Neural crest cell (in vitro differentiated cells): Measurements from ENCODE around the gene FAM186B. TPM values are rescaled to one million over a fixed set of nuclear protein-coding genes. Genes with fewer than 3 reads are reported as not detected.
"Not testable (repeated sequence)": the region's sequence is repeated elsewhere in the genome, so short reads cannot be mapped to it uniquely, and the experiment has no call there.

Source experiments
- DNase-seq: peaks from one replicate; pipeline ENCODE4 v3.0.0; 2021; ENCODE audit warnings: low read depth, mixed read lengths, low spot score
- H3K27ac Mint-ChIP-seq: one replicate; pipeline ENCODE4 v1.8.0; 2021; ENCODE audit warnings: mild to moderate bottlenecking, mixed read lengths; ENCODE audit not compliant: unreplicated experiment
- H3K27me3 Mint-ChIP-seq: 2 replicates; pipeline ENCODE4 v1.8.0; 2021; ENCODE audit warnings: low read depth, mild to moderate bottlenecking, mixed read lengths
- H3K36me3 Mint-ChIP-seq: 2 replicates; pipeline ENCODE4 v1.8.0; 2021; ENCODE audit warnings: low read depth, mild to moderate bottlenecking, mixed read lengths
- H3K4me1 Mint-ChIP-seq: 2 replicates; pipeline ENCODE4 v1.8.0; 2021; ENCODE audit warnings: mixed read lengths
- H3K4me3 Mint-ChIP-seq: one replicate; pipeline ENCODE4 v1.8.0; 2021; ENCODE audit warnings: mild to moderate bottlenecking, mixed read lengths
- H3K9me3 Mint-ChIP-seq: 2 replicates; pipeline ENCODE4 v1.8.0; 2021; ENCODE audit warnings: mixed read lengths
- CTCF ChIP-seq: fragments of 200-600 bp; sonication (generic); conservative IDR thresholded peaks from 2 replicates; pipeline ENCODE4 v1.5.0; 2021; ENCODE audit warnings: antibody characterized with exemption, mild to moderate bottlenecking
- total RNA-seq: library from RNA; stranded (reverse); gene quantifications from 2 replicates; pipeline ENCODE4 v1.2.1, GENCODE V29; 2021

Gene FAM186B
- total RNA-seq, 1 donor from 2014 or later: 0.28 TPM

GRCh38 chr12:49612210-49612609, 6.8 kb upstream of the FAM186B start:
- TF ChIP-seq CTCF: no peak
- peaks cover 13% of the 10 kb centered on the region for H3K9me3 Mint-ChIP-seq
- no peak for DNase-seq
- peaks cover 16% of the 10 kb centered on the region for H3K4me1 Mint-ChIP-seq
- H3K27me3 Mint-ChIP-seq: peaks cover 9% of the 10 kb centered on the region
- no peak overlapping the region for H3K4me3 Mint-ChIP-seq
- H3K36me3 Mint-ChIP-seq: peaks cover 11% of the 10 kb centered on the region
- H3K27ac Mint-ChIP-seq: no peak overlapping the region

GRCh38 chr12:49610785-49611184, 5.3 kb upstream of the FAM186B start:
- Mint-ChIP-seq H3K9me3 (peaks cover 13% of the 10 kb centered on the region), H3K4me1 (peaks cover 16% of the 10 kb centered on the region), H3K36me3 (peaks cover 11% of the 10 kb centered on the region)
- H3K27me3 Mint-ChIP-seq, DNase-seq, H3K27ac Mint-ChIP-seq, H3K4me3 Mint-ChIP-seq: not testable (repeated sequence)

GRCh38 chr12:49609875-49610154, 4.4 kb upstream of the FAM186B start:
- peaks cover 16% of the 10 kb centered on the region for H3K4me1 Mint-ChIP-seq
- no peak for TF ChIP-seq CTCF
- H3K9me3 Mint-ChIP-seq: peaks cover 13% of the 10 kb centered on the region
- peaks cover 2% of the 10 kb centered on the region for H3K27me3 Mint-ChIP-seq
- no peak overlapping the region for H3K4me3 Mint-ChIP-seq
- no peak overlapping the region for H3K27ac Mint-ChIP-seq
- no peak for DNase-seq
- peaks cover 11% of the 10 kb centered on the region for H3K36me3 Mint-ChIP-seq

GRCh38 chr12:49609059-49609874, 3.8 kb upstream of the FAM186B start:
- no peak for TF ChIP-seq CTCF
- H3K36me3 Mint-ChIP-seq: peaks cover 11% of the 10 kb centered on the region
- peaks cover 2% of the 10 kb centered on the region for H3K27me3 Mint-ChIP-seq
- no peak overlapping the region for H3K27ac Mint-ChIP-seq
- peaks cover 16% of the 10 kb centered on the region for H3K4me1 Mint-ChIP-seq
- H3K9me3 Mint-ChIP-seq: peaks cover 13% of the 10 kb centered on the region
- no peak overlapping the region for H3K4me3 Mint-ChIP-seq
- DNase-seq: no peak

- H3K4me1 Mint-ChIP-seq: peaks cover 5% of the 10 kb centered on the region
- H3K27ac Mint-ChIP-seq: no peak overlapping the region
- DNase-seq: no peak
- no peaks in the 10 kb centered on the region for H3K27me3 Mint-ChIP-seq
- H3K9me3 Mint-ChIP-seq: peaks cover 1% of the 10 kb centered on the region
- no peak overlapping the region for H3K4me3 Mint-ChIP-seq
- peaks cover 8% of the 10 kb centered on the region for H3K36me3 Mint-ChIP-seq
- no peak for TF ChIP-seq CTCF
These were observed 583 bp downstream of the FAM186B start for GRCh38 chr12:49604856-49605255.

- TF ChIP-seq CTCF: no peak
- Mint-ChIP-seq H3K36me3 (peaks cover 7% of the 10 kb centered on the region), H3K27me3 (no peaks in the 10 kb centered on the region), H3K4me3 (no peak overlapping the region), H3K4me1 (no peaks in the 10 kb centered on the region), H3K9me3 (no peaks in the 10 kb centered on the region), H3K27ac (no peak overlapping the region)
- no peak for DNase-seq
These were observed 1.7 kb downstream of the FAM186B start for GRCh38 chr12:49603721-49604120.
